GM12801 (cell line): ENCODE measurements around the gene CDH13.

Experiments used
- TF ChIP-seq, protein P1 (sequence below): IDR thresholded peaks from one replicate; pipeline ENCODE4 v1.5.1; 2011; ENCODE audit warnings: control low read depth; ENCODE audit not compliant: insufficient read length; ENCODE audit errors: extremely low read depth

CDH13 gene

DNA sequence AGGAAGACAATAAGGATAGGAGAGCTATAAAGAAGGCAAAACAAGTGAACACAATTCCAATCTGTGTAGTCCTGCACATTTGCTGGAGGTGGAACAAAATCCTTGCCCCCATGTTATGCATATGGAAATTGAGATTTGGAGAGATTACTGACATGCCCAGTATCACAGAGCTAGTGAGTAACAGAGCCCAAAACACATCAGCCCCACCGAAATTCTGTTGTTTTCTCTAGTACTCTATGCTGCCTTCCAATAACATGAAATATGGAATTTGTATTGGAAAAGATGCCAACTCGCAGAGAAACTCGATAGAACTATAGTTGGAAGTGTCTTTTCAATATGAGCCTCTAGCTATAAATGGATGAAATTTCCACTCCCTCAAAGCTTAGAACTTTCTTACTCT lies 456.6 kb downstream of the CDH13 start:
- TF ChIP-seq, protein P1, sequence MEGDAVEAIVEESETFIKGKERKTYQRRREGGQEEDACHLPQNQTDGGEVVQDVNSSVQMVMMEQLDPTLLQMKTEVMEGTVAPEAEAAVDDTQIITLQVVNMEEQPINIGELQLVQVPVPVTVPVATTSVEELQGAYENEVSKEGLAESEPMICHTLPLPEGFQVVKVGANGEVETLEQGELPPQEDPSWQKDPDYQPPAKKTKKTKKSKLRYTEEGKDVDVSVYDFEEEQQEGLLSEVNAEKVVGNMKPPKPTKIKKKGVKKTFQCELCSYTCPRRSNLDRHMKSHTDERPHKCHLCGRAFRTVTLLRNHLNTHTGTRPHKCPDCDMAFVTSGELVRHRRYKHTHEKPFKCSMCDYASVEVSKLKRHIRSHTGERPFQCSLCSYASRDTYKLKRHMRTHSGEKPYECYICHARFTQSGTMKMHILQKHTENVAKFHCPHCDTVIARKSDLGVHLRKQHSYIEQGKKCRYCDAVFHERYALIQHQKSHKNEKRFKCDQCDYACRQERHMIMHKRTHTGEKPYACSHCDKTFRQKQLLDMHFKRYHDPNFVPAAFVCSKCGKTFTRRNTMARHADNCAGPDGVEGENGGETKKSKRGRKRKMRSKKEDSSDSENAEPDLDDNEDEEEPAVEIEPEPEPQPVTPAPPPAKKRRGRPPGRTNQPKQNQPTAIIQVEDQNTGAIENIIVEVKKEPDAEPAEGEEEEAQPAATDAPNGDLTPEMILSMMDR = no peak

DNA sequence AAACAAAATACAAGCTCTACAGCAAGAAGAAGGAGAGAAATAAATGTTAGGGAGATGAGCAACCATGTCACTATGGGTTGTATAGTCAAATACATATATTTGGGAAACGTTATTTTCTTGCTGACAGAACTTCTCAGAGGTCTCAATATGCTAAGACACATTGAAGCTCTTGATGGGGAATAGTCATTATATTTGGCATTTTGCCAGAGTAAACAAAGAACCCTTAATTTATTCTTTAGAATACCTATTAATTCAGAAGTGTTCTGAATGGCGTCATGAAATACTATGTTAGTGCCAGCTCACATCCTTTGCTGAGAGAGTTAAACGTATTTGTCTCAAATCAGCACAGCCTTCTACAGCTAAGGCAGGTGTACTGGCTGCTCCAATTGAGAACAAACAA lies 458.9 kb downstream of the CDH13 start:
- TF ChIP-seq, protein P1 = no peak

DNA sequence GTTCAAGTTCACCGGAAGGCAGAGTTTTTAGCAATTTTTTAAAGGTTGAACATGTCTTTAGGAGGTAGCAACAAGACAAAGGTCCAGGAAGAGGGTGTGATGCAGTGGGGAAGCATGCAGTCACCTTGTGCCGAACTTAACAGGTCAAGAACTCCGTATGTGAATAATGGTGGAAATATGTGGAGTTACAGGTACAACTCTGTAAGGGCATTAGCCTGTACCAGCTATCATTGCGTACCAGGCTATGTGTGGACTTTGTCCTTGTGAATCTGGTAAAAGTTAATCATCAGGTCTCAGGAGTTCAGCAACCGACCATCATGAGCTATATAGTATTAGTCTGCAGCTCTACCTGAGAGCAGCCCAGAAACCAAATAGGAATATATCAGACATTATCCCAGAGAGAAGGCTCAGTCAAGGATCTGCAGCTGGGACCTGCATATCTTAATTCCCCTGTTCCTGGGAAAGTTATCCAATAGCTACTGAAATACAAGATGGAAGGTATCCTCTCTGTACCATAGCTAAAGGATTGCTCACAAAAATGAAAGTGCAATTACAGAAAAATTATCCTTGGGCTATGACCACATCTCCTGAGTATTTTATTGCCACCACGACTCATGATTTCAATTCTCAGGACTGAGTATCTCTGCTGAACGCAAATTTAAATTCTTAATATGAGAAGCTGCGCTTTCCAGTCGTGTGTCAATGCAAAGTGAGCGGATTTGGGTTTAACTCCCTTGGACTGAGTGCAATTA lies 469.3 kb downstream of the CDH13 start:
- TF ChIP-seq, protein P1 = no peak

DNA sequence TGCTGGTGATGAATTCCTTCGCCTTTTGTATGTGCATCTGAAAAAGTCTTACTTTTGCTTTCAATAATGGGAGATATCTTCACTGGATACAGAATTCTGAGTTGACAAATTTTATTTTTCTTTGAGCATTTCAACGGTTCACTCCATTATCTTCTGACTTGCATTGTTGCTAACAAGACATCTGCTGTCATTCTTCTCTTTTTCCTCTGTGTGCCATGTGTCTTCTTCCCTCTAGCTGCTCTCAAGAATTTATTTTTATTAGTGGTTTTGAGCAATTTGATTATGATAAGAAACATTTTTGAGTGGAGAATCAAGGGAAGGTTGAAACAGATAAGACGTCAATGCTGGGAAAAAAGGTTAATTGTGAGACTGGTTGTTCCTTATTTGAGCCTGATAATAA lies 471.8 kb downstream of the CDH13 start:
- TF ChIP-seq, protein P1 = no peak

DNA sequence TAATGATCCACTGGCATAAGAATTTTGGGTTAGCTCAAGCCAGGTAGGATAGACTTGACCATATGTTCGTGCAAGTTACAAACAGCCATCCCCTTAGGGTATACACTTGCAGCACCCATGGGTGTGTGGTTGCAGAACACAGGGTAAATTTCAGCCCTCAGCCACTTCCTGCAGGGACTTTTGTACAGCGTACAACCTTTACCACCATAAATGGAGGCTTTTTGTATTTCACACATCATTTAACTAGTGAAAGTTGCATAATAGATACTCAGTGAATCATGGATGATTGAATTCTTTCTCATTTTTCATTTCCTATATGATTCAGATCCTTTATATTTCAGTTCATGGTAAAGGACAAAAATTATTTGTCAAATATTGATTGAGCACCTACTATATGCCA lies 473.9 kb downstream of the CDH13 start:
- TF ChIP-seq, protein P1 = no peak

DNA sequence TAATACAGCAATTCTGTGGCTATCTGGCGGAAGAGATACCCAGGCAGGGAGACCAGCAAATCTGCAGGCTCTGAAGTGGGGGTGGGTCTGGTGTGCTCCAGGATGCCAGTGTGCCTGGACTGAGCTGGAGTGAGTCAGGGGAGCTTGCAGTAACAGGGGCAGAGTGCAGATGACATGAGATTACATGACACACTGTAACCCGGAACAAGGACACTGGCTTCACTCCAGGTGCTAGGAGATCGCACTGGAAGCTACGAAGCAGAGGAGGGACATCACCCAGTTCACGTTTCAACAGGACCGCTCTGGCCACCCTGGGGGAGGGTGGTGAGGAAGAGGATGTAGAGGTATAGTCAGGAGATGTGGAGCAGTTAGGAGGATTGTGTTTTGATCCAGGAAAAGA lies 475.6 kb downstream of the CDH13 start:
- TF ChIP-seq, protein P1 = no peak

DNA sequence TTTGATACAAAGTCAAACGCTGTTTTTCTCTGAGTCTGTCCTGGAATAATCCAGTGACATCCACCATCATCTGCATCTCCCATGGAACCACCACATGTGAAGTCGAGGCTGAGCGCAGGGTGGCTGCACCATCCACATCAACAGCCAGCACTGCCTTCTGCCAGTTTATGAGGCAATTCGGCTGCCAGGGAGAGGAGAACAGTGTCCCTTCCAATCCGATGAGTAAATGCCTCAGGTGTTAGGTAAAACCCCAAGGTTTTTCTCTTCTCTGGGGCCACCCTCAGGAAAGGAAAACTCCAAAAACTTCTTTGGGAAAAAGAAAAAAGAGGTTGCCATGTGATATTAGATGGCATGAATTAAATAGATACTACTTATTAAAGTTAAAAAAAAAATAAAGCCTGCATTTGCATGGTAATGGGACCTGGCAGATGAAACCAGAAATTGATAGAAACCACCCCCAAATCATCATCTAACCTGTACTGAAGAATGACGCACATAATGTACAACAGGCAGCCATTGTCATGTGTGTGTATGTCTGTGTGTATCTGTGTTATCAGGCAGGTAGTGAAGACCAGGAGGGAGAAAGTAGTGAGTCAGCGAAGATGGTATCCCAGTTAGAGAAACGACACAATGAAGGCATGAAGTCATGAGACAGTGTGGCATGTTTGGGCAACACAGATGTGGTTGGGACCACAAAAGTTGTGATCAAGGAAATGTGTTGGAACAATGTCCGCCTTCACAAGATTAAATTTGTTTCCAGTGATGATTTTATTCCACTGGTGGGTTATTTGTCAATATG lies 478.7 kb downstream of the CDH13 start:
- TF ChIP-seq, protein P1 = no peak
